Stomach (tissue), 9 donors: ENCODE measurements around the gene FAM47E. TPM values are rescaled to one million over a fixed set of nuclear protein-coding genes. Genes with fewer than 3 reads are reported as not detected.
A peak's percentile ranks its signal among the peaks of the same experiment; 100 is the strongest.

Source experiments
- DNase-seq, 2 donors: peaks; one replicate each; pipeline versions ENCODE4 v3.0.0 to v3.0.0-alpha.2; 2013 to 2019
- H3K27ac ChIP-seq, 5 donors: fragments of 200-600 bp in 4 of 5; sonication (generic) in 4 of 5; one replicate each; pipeline ENCODE4 v1.5.1; 2013 to 2019; ENCODE audit warnings: mild to moderate bottlenecking in 1 of 5, moderate library complexity in 1 of 5
- H3K27me3 ChIP-seq, 3 donors: fragments of 200-600 bp; sonication (generic); one replicate each; pipeline ENCODE4 v1.5.1; 2017 to 2019; ENCODE audit warnings: mixed run types in 1 of 3
- H3K36me3 ChIP-seq, 4 donors: fragments of 200-600 bp; sonication (generic); 1 replicate in 3 of 4; 2 replicates in 1 of 4; pipeline ENCODE4 v1.5.1; 2016 to 2019
- H3K4me1 ChIP-seq, 4 donors: fragments of 200-600 bp; sonication (generic); one replicate each; pipeline ENCODE4 v1.5.1; 2016 to 2019
- H3K4me3 ChIP-seq, 4 donors: fragments of 200-600 bp; sonication (generic) in 3 of 4; one replicate each; pipeline ENCODE4 v1.5.1; 2016 to 2019; ENCODE audit warnings: mild to moderate bottlenecking in 1 of 4
- H3K9me3 ChIP-seq, 4 donors: fragments of 200-600 bp; sonication (generic); one replicate each; pipeline ENCODE4 v1.5.1; 2016 to 2019
- CTCF ChIP-seq, 7 experiments: fragments of 450-650 bp in 4 of 7; fragments of 200-600 bp in 3 of 7; sonication (generic) in 3 of 7; IDR thresholded peaks; one replicate each; pipeline ENCODE4 v1.5.1; 2016 to 2019; ENCODE audit warnings: antibody characterized with exemption in 7 of 7, control low read depth in 2 of 7, mild to moderate bottlenecking in 1 of 7
- EP300 ChIP-seq: sonication (generic); formaldehyde crosslinking; IDR thresholded peaks from one replicate; pipeline ENCODE4 v1.6.1; 2017; ENCODE audit warnings: antibody characterized with exemption
- POLR2A ChIP-seq, 4 donors: fragments of 450-650 bp; IDR thresholded peaks; one replicate each; pipeline ENCODE4 v1.6.1; 2016; ENCODE audit warnings: antibody characterized with exemption in 4 of 4, control low read depth in 2 of 4, mild to moderate bottlenecking in 1 of 4, moderate library complexity in 1 of 4
- POLR2AphosphoS5 ChIP-seq, 3 donors: sonication (generic); formaldehyde crosslinking; IDR thresholded peaks; one replicate each; pipeline ENCODE4 v1.6.1; 2016; ENCODE audit warnings: antibody characterized with exemption in 3 of 3
- whole genome bisulfite sequencing, 5 donors: extraction: QIAGEN DNeasy Blood & Tissue Kit in 3 of 5; methylation state at CpG; one replicate each; pipeline versions ENCODE4 v1.1.5 to v1.1.7; 2013 to 2018; 5-methylcytosine and 5-hydroxymethylcytosine counted together
- intact Hi-C: fragments of 100-400 bp; cut with DNase I; formaldehyde crosslinking; loops from one replicate; pipeline ENCODE4 v1.15.1; 2023; ENCODE audit warnings: low total_unique reads
- polyA plus RNA-seq, 3 donors: library from polyadenylated mRNA; stranded (reverse); fragments of 200-250 nt; gene quantifications; one replicate each; pipeline ENCODE4 v1.2.3, GENCODE V29; 2013
- total RNA-seq, 5 donors: library from RNA; depleted of rRNA; stranded (reverse); fragments of >200 nt; gene quantifications; one replicate each; pipeline versions ENCODE4 v1.1.0 to v1.2.3, GENCODE V29; 2014 to 2016
- donor health status: healthy with polysubstance abuse.
- donor health status: Bipolar disorder and iron deficiency.
- donor health status: healthy.

Gene FAM47E
- total and polyA plus RNA-seq, 8 donors = under 0.01 to 10.8 (median 6.5) TPM; not detected in 1

GRCh38 chr4:76309939-76310550 lies 58.5 kb downstream of the FAM47E start:
- TF ChIP-seq CTCF (IDR thresholded peaks at IDR 0.05) (no peak), POLR2A (IDR thresholded peaks at IDR 0.05) (no peak), POLR2AphosphoS5 (IDR thresholded peaks at IDR 0.05) (no peak), EP300 (no peak)
- no peak overlapping the region for H3K27ac ChIP-seq
- H3K4me1 ChIP-seq = peaks cover 24 to 45% (median 29%) of the 10 kb centered on the region in 4 donors
- no peak overlapping the region for H3K4me3 ChIP-seq
- intact Hi-C loops = loop anchor here (10.0 kb wide), 1 partner anchor 135 kb away; no protein-coding TSS in a partner anchor
- no peaks in the 10 kb centered on the region for H3K27me3 ChIP-seq
- no peaks in the 10 kb centered on the region for H3K9me3 ChIP-seq
- H3K36me3 ChIP-seq = peaks cover 0 to 18% (median 16%) of the 10 kb centered on the region in 4 donors
- 74 to 76% (median 76%) methylated on average over 3 of the region's 3 CpGs for WGBS, 5 donors
- no peak for DNase-seq

GRCh38 chr4:76310683-76311082 lies 59.2 kb downstream of the FAM47E start:
- 76 to 83% (median 81%) methylated on average over 4 of the region's 4 CpGs for WGBS, 5 donors
- peaks cover 0 to 2% (median under 1%) of the 10 kb centered on the region in 4 donors for H3K9me3 ChIP-seq
- peaks cover 18 to 39% (median 24%) of the 10 kb centered on the region in 4 donors for H3K4me1 ChIP-seq
- no peak for DNase-seq
- H3K36me3 ChIP-seq = peaks cover 0 to 18% (median 16%) of the 10 kb centered on the region in 4 donors
- intact Hi-C loops = no loop called here
- no peak overlapping the region for H3K27ac ChIP-seq
- no peak overlapping the region for H3K4me3 ChIP-seq
- H3K27me3 ChIP-seq = no peaks in the 10 kb centered on the region
- TF ChIP-seq EP300 (no peak), POLR2A (IDR thresholded peaks at IDR 0.05) (no peak), CTCF (IDR thresholded peaks at IDR 0.05) (no peak), POLR2AphosphoS5 (IDR thresholded peaks at IDR 0.05) (no peak)

- intact Hi-C loops = no loop called here
- Histone ChIP-seq H3K27me3 (no peaks in the 10 kb centered on the region), H3K4me1 (peaks cover 15 to 36% (median 19%) of the 10 kb centered on the region in 4 donors), H3K36me3 (peaks cover 0 to 18% (median 16%) of the 10 kb centered on the region in 4 donors), H3K27ac (no peak overlapping the region), H3K4me3 (no peak overlapping the region), H3K9me3 (peaks cover 0 to 13% (median 5%) of the 10 kb centered on the region in 4 donors)
- DNase-seq = peak in 1 of 2 donors; percentile 7
- TF ChIP-seq POLR2AphosphoS5 (IDR thresholded peaks at IDR 0.05) (no peak), POLR2A (IDR thresholded peaks at IDR 0.05) (no peak), CTCF (IDR thresholded peaks at IDR 0.05) (no peak), EP300 (no peak)
- 42 to 67% (median 53%) methylated on average over 1 of the region's 1 CpG for WGBS, 5 donors
Measured at GRCh38 chr4:76311896-76312331, 60.4 kb downstream of the FAM47E start.

GRCh38 chr4:76312457-76312856 lies 60.9 kb downstream of the FAM47E start:
- Histone ChIP-seq H3K27ac (no peak overlapping the region), H3K4me3 (no peak overlapping the region), H3K4me1 (peaks cover 10 to 31% (median 15%) of the 10 kb centered on the region in 4 donors), H3K9me3 (peaks cover 0 to 18% (median 5%) of the 10 kb centered on the region in 4 donors), H3K27me3 (no peaks in the 10 kb centered on the region), H3K36me3 (peaks cover 0 to 18% (median 16%) of the 10 kb centered on the region in 4 donors)
- 34 to 84% (median 67%) methylated on average over 1 of the region's 1 CpG for WGBS, 5 donors
- TF ChIP-seq CTCF (IDR thresholded peaks at IDR 0.05) (no peak), POLR2A (IDR thresholded peaks at IDR 0.05) (no peak), POLR2AphosphoS5 (IDR thresholded peaks at IDR 0.05) (no peak), EP300 (no peak)
- intact Hi-C loops = no loop called here
- DNase-seq = no peak
